HG03378 (cell line): ENCODE data around the gene QSOX1.

Experiments used
- ATAC-seq: cut with Tn5 transposase; IDR thresholded peaks from one replicate; pipeline ENCODE4 v1.9.1; 2021; ENCODE audit warnings: mild to moderate bottlenecking, moderate library complexity; ENCODE audit not compliant: unreplicated experiment

QSOX1 gene

DNA sequence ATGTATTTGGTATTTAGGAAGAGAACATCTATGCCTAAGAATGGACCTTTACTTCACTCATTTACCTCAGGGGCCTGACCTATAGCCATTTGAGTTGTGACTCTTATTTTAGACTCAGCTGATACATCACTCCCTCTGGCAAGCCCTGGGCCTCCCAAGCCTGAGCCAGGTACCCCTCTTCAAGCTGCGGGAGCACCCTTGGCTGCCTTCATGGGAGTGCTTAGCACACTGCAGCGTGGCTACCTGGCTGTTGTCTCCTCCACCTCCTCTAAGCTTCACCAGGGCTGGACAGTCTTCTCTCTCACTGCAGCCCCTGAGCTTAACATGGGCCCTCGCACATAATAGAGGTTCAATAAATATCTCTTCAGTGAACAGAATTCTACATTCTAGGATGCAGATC is 51.9 kb downstream of the QSOX1 start:
- ATAC-seq = no peak

DNA sequence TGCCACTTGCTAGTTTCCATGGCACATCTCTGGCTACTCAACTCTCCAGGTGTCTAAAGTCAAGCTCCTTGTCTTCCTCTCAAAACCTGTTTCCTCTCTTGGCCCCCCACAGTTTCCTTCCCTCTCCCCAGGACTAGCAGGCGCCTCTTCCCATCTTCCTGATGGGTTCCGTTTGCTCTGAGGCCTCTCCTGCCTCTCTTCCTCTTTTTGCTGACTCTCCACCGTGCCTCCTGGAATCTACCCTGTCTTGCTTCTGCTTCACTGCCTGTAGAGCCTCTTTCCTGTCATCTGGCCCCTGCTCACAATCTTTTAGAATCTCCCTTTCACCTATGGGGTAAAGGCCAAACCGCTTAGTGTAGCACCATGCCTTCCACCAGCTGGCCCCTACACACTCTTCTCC is 53.6 kb downstream of the QSOX1 start:
- no peak for ATAC-seq

GRCh38 chr1:180210008-180210620 is 55.4 kb downstream of the QSOX1 start:
- ATAC-seq = no peak

GRCh38 chr1:180211156-180211859 is 56.6 kb downstream of the QSOX1 start:
- ATAC-seq = no peak

DNA sequence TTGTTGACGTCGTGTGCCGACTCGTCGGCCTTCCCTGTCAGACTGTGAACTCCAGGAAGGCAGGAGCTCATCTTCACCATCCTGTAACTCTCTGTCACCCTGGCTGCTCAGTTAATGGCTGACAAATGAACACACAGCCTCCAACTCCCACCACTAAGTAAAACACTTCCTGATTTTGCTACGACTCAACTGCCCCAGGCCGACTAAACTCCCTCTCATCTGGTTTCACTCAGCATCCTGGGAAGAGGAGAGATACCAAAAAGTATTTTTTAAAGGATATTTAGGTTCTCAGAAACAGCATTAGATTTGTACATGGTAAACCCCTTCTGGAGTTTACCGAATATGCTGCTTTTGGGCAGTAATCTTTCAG is 57.2 kb downstream of the QSOX1 start:
- ATAC-seq = no peak

- ATAC-seq = no peak
Observed at GRCh38 chr1:180213401-180214170, 58.9 kb downstream of the QSOX1 start.

DNA sequence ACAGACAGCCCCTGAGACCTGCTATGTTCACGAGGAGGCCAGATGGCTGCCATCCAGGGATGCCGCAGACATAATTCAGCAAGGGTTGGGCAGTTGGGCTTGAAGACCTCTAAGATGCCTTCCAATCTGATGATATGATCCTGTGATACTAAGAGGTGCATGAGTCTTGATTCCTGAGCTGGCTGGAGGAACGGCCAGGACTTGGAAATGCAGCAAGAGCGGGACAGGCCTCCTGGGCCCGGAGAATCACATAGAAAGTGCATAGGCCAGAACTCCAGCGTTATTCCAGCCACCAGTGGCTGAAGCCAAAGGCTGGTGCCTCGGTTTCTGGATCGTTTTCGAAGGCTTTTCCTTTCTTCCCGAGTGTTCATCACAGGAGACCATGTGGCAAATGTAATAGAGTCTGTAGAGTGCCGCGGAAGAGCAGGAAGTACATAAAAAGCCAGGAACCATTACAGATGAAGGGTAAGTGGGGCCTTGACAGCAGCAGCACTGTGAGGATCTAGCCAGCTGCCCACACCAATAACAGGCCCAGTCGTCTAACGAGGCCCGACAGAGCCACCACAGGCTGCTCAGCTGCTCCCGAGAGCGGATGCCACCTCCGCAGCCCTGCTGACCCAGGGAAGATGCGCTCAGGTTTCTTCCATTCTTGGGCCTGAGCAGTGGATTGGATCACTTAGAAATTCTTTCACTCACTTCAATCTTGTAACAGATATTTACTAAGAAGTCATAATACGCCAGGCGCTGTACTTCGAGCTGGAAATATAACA is 61.4 kb downstream of the QSOX1 start:
- ATAC-seq = no peak

- ATAC-seq = no peak
Observed at GRCh38 chr1:180217006-180217405, 62.3 kb downstream of the QSOX1 start.

DNA sequence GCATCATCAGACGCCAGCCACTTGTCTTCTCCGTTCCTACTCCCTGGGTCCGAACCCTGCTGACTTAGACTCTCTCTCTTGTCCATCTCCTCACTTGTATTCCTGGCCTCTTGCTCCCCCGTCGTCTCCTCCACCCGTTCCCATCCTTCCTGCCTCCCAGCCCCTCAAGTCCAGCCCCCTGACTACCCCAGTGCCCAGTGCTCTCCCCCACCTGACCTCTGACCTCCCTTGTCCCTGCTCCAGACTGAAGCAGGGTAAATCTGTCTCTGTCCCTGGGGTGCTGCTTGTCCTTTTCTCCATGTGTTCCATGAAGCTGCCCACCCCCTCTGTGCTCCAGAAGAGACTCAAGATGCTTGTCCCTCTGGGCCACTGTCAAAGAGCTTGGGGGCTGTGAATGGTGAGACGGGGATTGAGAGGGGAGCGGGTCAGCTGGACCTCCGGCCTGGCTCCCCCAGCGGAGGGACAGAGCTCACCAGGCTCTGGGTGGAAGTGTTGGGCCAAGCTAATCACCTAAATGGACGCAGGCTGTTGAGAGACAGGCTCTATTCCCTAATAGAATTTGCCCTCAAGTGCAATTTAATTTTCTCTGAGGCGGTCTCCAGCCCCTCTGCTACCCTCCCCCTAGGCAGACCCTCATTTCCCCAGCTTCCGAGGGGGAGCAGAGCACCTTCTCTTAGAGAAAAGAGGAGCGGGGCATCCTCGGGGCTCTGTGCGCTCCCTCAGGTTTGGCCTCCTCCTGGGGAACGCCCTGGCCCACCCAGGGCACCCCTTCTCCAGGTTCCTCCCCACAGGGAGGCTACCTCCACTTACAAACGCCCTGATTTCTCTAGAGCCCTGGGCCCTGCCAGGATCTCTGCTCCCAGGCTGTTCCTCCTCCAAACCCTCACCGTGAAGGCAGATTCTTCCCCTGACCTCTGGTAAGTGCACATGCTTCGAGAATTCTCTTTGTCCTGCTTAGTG is 64.4 kb downstream of the QSOX1 start:
- ATAC-seq = no peak

DNA sequence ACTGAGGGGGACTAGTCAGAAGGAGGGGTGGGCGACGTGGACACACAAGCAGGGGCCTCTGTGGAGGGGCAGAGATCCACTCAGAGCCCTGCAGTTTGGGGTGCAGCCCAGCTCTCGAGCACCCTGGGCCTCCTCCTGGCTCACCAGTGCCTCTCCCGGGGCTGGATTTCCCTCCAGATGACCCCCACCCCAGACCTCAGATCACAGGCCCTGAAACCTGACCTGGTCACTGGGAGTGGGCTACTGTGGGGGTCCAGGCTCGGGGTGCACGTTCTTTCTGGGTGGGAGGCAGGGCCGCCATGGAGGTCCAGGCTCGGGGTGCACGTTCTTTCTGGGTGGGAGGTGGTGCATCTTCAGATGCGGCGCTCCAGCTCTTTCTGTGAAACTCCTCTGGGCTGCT is 65.1 kb downstream of the QSOX1 start:
- no peak for ATAC-seq

DNA sequence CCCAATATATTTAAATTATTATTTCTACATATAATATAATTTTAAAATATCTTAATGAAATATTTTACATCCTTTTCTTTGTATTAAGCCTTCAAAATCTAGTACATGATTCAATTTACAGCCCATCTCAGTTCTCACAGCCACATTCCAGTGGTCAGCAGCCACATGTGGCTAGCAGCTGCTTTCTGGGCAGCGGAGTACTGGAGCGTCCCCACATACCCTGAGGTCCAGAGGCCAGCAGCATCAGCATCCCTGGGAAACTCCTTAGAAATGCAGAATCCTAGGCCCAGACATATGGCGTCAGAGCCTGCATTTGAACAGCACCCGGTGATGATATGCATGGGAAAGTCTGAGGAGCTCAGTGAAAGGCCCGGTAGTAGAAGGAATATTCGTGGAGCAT is 66.8 kb downstream of the QSOX1 start:
- ATAC-seq = no peak

- no peak for ATAC-seq
Observed at GRCh38 chr1:180224902-180225301, 70.2 kb downstream of the QSOX1 start.

DNA sequence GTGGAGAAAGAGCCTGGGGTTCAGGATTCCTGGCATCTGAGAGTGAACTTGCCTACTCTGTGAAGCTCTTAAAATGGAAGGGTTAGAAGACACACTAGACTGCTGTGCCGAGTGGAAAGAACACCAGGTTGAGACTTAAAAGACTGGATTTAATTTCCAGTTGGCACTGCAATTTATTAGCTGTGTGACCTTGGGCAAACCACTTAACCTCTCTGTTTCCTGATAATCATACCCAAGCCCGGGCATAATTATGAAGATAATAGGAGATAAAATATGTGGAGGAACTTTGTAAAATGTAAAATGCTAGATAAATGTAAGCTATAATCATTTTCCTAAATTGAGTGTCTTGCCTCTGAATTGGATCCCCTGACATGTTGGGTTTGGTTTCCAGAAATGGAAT is 70.7 kb downstream of the QSOX1 start:
- ATAC-seq = no peak

GRCh38 chr1:180227861-180228647 is 73.4 kb downstream of the QSOX1 start:
- ATAC-seq = no peak

DNA sequence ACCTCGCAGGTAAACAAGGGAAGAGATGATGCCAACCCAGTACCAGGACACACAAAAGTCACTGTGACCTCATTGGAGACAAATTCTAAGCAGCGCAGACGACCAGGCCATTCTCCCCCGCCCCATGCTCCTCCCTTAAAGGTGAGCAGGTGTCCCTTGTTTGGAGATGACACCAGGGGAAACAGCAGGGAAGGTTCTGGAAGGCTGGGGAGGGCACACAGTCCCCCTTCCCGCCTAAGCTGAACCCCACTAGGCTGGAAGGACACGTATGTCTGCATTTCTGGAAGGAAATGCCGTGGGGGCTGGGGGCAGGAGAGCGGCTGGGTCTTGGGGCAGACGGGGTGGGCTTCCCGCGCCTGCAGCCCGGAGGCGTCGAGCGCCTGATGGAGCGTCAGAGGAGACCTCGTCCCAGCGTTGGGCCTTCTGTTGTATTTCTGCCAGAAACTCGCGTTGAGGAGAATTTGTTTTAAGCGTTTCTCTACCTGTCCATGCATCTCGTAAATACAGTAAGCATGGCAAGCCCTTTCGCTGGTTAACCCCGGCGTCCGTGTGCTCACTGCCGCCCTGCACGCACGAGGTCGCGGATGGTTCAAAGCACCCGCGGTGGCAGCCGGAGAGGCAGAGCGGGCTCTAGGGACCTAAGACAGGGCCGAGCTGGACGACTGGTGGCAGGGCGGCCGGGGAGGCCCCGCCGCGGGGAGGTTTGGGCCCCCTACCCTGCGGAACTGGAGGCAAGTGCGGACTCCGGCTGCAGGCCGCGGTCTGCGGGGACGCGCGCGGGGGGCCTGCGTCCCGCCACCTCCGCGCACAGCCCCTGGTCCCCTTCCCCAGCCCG is 74.2 kb downstream of the QSOX1 start:
- no peak for ATAC-seq

DNA sequence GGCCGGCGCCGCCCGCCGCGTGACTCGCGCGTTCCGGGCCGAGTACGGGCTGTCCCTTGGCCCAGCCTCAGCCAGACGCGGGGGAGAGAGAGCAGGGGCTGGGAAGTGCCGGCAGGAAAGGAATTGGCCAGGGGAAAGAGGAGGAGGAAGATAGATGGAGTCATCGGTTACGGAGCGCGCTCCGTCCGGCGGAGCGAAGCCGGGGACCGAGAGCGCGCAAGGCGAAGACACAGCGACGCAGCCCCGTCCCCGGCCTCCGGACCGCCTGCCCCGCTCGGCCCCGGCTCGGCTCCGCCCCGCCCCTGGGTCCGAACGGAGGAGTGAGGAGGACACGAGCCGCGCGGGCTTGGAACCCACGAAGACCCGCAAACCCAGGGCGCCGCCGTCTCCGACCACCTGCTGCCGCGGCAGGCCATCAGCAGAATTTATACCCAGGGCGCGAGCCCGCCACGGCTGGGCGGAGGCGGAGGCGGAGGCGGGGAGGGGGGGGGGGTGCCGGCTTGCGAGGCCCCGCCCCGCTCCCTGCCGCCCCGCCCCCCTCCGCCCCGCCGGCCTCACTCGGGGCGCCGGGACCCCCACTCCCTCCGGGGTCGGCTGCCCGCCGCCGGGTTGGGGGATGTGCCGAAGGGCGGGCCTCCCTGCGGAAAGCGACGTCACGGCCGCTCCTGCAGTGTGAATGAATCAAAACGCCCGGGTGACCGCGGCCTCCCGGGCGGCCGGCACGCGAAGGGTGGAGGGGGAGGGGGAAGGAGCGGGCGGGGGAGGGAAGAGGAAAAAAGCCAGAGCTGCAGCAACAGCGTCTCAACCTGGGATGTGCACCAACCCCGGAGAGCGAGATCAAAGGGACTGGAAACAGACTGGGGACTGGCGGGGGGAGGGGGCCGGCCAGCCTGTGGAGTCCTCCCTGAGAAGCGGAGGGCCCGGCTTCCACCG is 75.1 kb downstream of the QSOX1 start, which contains the start of gene LHX4:
Gene LHX4, plus strand, starts transcription at position 782 of the 933 bp plus-strand sequence. CDS start 266 bp downstream, outside the sequence.
- no peak for ATAC-seq

GRCh38 chr1:180230416-180230790 is 75.7 kb downstream of the QSOX1 start:
- no peak for ATAC-seq
